ENCODE data around the gene MAF.

Gene MAF

GRCh38 chr16:79642652-79643051 lies 42.1 kb upstream of the MAF start:
- H3K9me3 ChIP-seq = no peaks in the 10 kb centered on the region
- H3K4me3 ChIP-seq = no peak overlapping the region
- TF ChIP-seq, protein P1, sequence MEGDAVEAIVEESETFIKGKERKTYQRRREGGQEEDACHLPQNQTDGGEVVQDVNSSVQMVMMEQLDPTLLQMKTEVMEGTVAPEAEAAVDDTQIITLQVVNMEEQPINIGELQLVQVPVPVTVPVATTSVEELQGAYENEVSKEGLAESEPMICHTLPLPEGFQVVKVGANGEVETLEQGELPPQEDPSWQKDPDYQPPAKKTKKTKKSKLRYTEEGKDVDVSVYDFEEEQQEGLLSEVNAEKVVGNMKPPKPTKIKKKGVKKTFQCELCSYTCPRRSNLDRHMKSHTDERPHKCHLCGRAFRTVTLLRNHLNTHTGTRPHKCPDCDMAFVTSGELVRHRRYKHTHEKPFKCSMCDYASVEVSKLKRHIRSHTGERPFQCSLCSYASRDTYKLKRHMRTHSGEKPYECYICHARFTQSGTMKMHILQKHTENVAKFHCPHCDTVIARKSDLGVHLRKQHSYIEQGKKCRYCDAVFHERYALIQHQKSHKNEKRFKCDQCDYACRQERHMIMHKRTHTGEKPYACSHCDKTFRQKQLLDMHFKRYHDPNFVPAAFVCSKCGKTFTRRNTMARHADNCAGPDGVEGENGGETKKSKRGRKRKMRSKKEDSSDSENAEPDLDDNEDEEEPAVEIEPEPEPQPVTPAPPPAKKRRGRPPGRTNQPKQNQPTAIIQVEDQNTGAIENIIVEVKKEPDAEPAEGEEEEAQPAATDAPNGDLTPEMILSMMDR (IDR thresholded peaks at IDR 0.05) = no peak
- H3K36me3 ChIP-seq = no peaks in the 10 kb centered on the region
- no peak overlapping the region for H3K27ac ChIP-seq
- no peak for DNase-seq
- intact Hi-C loops (cut with DNase I; ENCODE audit: low total_unique reads) = no loop called here
- peaks cover 0 to 9% (median 3%) of the 10 kb centered on the region in 4 donors for H3K4me1 ChIP-seq
- H3K27me3 ChIP-seq = no peaks in the 10 kb centered on the region

DNA sequence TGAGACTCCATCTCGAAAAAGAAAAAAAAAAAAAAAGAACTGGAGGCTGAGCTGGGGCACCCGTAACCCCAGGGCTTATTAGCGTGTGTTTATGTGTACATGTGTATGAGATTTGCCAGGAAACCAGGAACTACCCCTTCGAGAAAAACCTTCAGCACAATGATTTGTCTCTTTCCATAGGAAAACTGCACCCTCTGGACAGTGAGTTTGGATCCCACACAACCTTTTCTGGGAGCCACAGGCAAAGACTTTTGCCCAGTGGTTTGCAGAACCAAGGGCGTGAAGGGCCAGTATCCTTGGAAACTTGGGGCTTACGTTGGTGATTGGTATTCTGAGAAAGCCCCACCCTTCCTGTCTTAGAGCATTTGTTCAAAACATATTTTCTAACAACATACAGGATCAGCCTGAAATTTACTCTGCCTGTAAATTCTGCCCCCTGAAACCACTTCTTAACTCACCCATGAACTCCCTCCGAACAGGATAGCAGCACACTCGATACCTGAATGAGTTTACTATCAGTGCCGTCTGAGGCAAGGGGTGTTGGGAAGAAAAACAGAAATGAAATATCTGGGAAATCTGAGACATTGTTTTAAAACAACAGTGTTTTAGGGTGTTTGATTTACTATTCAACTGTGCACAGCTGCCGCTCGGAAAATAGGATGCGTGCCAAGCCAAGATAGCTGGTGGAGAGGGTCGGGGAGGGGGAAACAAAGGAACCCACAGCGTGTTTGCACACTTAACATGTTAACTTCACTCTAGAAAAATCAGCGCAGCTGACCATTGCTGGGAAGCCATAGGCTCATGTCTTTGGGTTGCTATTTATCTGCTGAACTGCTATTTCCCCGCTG lies 40.2 kb upstream of the MAF start:
- no peak overlapping the region for H3K27ac ChIP-seq
- DNase-seq = no peak

DNA sequence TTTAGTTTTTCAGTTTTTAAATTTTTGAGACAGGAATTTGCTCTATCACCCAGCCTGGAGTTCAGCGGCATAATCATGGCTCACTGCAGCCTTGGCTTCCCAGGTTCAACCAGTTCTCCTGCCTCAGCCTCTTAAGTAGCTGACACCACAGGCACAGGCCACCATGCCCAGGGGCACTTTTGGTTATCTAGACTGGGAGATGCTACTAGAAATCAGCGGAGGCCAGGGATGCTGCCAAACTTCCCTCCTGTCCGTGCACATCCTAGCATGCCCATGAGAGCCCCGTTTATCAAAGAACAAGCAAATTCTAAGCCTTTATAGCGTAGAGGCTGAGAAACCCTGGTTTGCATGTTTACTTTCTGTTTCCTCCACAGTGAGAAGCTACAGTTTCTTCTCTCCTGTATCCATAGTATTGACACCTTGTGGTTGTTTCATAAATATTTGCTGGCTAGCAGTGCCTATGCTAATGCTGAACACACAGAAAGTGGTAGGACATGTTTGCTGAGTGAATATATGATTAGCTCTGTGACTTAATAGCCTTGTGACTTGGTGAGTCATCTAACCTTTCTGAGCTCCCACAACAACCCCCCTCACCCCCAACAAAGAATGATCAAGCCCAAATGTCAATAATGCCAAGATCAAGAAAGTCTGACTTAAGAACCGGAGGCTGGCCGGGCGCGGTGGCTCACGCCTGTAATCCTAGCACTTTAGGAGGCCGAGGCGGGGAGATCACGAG lies 39.2 kb upstream of the MAF start:
- no peaks in the 10 kb centered on the region for H3K36me3 ChIP-seq
- H3K4me3 ChIP-seq = no peak overlapping the region
- no peaks in the 10 kb centered on the region for H3K9me3 ChIP-seq
- no peak overlapping the region for H3K27ac ChIP-seq
- intact Hi-C loops (cut with DNase I; ENCODE audit: low total_unique reads) = no loop called here
- H3K27me3 ChIP-seq = no peaks in the 10 kb centered on the region
- TF ChIP-seq, protein P1 (IDR thresholded peaks at IDR 0.05) = no peak
- no peak for DNase-seq
- peaks cover 0 to 9% (median 3%) of the 10 kb centered on the region in 4 donors for H3K4me1 ChIP-seq

More for the DNA sequence above, 40.2 kb upstream of the MAF start:
- Histone ChIP-seq H3K9me3 (no peaks in the 10 kb centered on the region), H3K36me3 (no peaks in the 10 kb centered on the region), H3K4me1 (peaks cover 0 to 9% (median 3%) of the 10 kb centered on the region in 4 donors), H3K27me3 (no peaks in the 10 kb centered on the region), H3K4me3 (no peak overlapping the region)
- TF ChIP-seq, protein P1 (IDR thresholded peaks at IDR 0.05) = no peak
- intact Hi-C loops (cut with DNase I; ENCODE audit: low total_unique reads) = no loop called here

DNA sequence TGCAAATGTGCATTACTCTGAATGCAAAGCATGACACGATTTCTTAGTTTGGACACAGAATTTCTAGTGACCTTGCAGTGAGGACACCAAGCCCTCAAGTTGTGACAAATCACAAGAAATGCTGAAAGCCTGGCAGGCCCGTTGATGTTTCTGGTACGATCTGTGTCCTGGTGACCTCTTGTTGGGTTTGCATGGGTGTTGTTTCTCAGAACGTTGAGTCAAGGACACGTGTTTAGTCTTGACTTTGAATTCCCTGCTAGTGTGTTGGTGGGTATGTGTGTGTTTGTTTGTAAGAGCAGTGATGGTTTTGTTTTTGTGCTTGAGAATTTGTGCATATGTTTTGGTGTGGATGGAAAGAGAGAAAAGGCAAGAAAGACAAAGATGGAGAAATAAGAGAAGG lies 37.8 kb upstream of the MAF start:
- Histone ChIP-seq H3K4me1 (peaks cover 0 to 9% (median 3%) of the 10 kb centered on the region in 4 donors), H3K36me3 (no peaks in the 10 kb centered on the region), H3K27ac (no peak overlapping the region), H3K9me3 (no peaks in the 10 kb centered on the region), H3K27me3 (no peaks in the 10 kb centered on the region), H3K4me3 (no peak overlapping the region)
- TF ChIP-seq, protein P1 (IDR thresholded peaks at IDR 0.05) = no peak
- intact Hi-C loops (cut with DNase I; ENCODE audit: low total_unique reads) = no loop called here
- DNase-seq = no peak

DNA sequence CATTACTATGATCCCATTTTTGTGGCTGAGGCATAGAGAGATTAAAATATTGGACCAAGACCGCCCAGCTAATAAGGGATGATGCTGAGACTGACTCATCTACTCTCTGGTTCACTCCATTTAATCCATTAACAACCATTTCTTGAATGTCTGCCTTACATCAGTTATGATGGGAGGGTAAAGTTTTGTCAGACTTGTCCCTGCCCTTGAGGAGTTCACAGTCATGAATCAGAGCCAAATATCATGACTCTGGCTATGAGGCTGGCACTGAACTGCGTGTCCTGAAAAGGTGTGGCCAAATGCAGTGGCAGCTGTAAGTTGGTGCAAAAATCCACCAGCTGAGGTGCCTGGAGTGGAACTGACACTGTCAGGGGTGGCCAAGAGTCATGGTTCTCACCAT lies 35.0 kb upstream of the MAF start:
- H3K27ac ChIP-seq = no peak overlapping the region
- H3K36me3 ChIP-seq = no peaks in the 10 kb centered on the region
- H3K27me3 ChIP-seq = no peaks in the 10 kb centered on the region
- H3K9me3 ChIP-seq = no peaks in the 10 kb centered on the region
- DNase-seq = no peak
- H3K4me3 ChIP-seq = no peak overlapping the region
- TF ChIP-seq, protein P1 (IDR thresholded peaks at IDR 0.05) = no peak
- H3K4me1 ChIP-seq = peaks cover 0 to 3% (median 0%) of the 10 kb centered on the region in 4 donors
- intact Hi-C loops (cut with DNase I; ENCODE audit: low total_unique reads) = no loop called here

Measured in tibial artery (tissue), 4 donors.